ENCODE data around the gene EFL1.

Gene EFL1

DNA sequence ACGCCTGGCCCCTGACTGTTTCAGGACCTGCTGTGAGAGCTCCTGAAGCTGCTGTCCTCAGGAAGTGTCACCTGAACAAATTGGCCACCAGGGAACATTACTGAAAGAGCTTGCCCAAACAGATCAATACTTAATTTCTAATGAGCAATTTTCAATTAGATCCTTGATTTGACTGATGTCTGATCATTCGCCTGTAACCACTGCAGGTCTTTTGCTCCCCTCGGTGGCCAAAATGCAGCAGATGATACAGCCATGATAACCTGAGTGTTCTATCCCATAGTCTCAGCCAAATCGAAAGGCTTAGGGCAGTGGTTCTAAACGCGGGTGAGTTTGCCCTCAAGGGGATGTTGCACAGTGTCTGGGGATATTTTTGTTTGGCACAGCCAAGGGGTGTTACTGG lies 159.1 kb downstream of the EFL1 start:
- H3K36me3 ChIP-seq (ENCODE audit: control insufficient read depth, insufficient read depth, low read length), result no peaks in the 10 kb centered on the region
- H3K9ac ChIP-seq, result no peak overlapping the region
- no peaks in the 10 kb centered on the region for H3K4me1 ChIP-seq
- no peaks in the 10 kb centered on the region for H3K27me3 ChIP-seq (ENCODE audit: control insufficient read depth, insufficient read depth, low read length)
- H3K9me3 ChIP-seq (ENCODE audit: control insufficient read depth, low read length), result no peaks in the 10 kb centered on the region
- no peak overlapping the region for H2AFZ ChIP-seq
- H3K27ac ChIP-seq, result no peak overlapping the region
- no peak overlapping the region for H3K4me3 ChIP-seq (ENCODE audit: low read depth, low read length)
- no peak overlapping the region for H3K4me2 ChIP-seq (ENCODE audit: low read length)
- TF ChIP-seq, protein P1, sequence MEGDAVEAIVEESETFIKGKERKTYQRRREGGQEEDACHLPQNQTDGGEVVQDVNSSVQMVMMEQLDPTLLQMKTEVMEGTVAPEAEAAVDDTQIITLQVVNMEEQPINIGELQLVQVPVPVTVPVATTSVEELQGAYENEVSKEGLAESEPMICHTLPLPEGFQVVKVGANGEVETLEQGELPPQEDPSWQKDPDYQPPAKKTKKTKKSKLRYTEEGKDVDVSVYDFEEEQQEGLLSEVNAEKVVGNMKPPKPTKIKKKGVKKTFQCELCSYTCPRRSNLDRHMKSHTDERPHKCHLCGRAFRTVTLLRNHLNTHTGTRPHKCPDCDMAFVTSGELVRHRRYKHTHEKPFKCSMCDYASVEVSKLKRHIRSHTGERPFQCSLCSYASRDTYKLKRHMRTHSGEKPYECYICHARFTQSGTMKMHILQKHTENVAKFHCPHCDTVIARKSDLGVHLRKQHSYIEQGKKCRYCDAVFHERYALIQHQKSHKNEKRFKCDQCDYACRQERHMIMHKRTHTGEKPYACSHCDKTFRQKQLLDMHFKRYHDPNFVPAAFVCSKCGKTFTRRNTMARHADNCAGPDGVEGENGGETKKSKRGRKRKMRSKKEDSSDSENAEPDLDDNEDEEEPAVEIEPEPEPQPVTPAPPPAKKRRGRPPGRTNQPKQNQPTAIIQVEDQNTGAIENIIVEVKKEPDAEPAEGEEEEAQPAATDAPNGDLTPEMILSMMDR (IDR thresholded peaks at IDR 0.05), result no peak
- no peaks in the 10 kb centered on the region for H3K79me2 ChIP-seq

DNA sequence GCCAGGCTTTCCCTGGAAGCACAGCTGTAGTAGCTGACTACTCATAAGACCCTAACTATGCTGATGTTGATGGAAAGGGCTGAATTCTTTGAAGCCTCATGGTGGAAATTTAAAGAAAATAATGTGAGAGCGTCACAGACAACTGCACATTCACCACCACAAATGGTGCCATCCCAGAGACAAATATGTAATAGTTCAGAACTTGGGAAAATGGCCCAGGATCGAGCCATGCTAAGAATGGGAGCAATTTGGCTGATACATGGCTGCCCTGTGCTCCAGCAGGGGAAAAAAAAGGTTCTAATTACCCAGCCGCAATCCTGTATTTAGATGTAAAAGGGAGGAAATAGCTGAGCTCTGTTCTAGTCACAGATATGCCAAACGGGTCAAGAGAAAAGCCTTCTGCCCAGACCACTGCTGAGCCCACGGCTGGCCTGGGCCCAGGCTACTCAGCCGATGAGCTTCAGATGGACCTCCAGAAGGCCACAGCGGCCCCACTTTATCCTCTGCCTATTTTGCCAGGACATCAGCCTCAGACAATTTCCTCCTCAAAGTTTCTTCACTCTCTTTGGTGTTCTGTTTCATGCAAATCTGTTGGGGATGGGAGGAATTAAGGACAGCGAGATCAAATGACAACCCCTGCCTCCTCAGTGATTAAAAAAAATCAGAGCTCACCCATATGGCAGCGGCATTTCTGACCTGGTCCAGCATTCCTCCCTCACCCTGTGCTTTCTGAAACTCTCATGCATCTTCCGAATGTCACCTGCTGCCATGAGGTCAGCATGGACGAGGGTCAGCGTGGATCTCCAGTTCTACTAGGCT lies 162.2 kb downstream of the EFL1 start:
- H3K27ac ChIP-seq, result no peak overlapping the region

DNA sequence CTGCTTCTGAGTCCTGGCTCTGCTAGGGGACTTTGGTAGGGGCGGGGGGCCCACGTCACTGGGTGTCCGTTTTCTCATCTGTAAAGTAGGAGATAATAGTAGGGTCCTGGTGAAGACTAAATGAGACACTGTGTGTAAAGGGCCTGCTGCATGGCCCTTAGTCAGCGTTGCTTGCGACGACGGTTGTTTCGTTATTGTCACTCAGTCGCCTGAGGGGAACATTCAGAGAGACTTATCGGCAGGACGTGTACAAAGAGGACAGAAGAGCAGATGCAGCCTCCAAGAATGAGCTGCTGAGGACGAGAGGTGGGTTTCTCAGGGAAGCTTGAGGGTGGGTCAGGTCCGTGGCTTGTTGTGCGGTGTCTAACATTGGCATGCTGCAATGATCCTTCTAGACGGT lies 163.9 kb downstream of the EFL1 start:
- Histone ChIP-seq H3K27me3 (ENCODE audit: control insufficient read depth, insufficient read depth, low read length) (no peaks in the 10 kb centered on the region), H3K4me2 (ENCODE audit: low read length) (no peak overlapping the region), H3K4me3 (ENCODE audit: low read depth, low read length) (no peak overlapping the region), H3K9me3 (ENCODE audit: control insufficient read depth, low read length) (no peaks in the 10 kb centered on the region), H2AFZ (no peak overlapping the region), H3K36me3 (ENCODE audit: control insufficient read depth, insufficient read depth, low read length) (no peaks in the 10 kb centered on the region), H3K9ac (no peak overlapping the region), H3K4me1 (no peaks in the 10 kb centered on the region), H3K27ac (no peak overlapping the region), H3K79me2 (no peaks in the 10 kb centered on the region)
- TF ChIP-seq, protein P1 (IDR thresholded peaks at IDR 0.05), result no peak

More for the DNA sequence above, 162.2 kb downstream of the EFL1 start:
- no peaks in the 10 kb centered on the region for H3K4me1 ChIP-seq
- H3K79me2 ChIP-seq, result no peaks in the 10 kb centered on the region
- no peak overlapping the region for H2AFZ ChIP-seq
- H3K4me2 ChIP-seq (ENCODE audit: low read length), result no peak overlapping the region
- TF ChIP-seq, protein P1 (IDR thresholded peaks at IDR 0.05), result no peak
- H3K27me3 ChIP-seq (ENCODE audit: control insufficient read depth, insufficient read depth, low read length), result no peaks in the 10 kb centered on the region
- H3K9ac ChIP-seq, result no peak overlapping the region
- no peaks in the 10 kb centered on the region for H3K36me3 ChIP-seq (ENCODE audit: control insufficient read depth, insufficient read depth, low read length)
- H3K9me3 ChIP-seq (ENCODE audit: control insufficient read depth, low read length), result no peaks in the 10 kb centered on the region
- no peak overlapping the region for H3K4me3 ChIP-seq (ENCODE audit: low read depth, low read length)

DNA sequence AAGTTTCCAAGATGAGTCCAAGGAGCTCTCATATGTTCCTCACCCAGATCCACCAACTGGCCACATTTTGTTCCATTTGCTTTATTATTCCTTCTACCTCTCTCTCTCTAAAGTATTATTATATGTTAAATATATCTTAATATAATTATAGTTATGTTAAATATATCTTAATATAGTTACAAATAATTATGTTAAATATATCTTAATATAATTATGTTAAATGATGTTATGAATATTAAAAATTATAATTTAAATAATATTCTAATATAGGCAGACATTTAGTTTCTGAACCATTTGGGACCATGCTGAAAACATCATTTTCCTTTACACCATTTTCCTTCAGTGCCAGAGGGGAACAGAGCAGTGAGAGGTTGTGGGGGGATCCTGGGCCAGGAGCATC lies 166.7 kb downstream of the EFL1 start:
- Histone ChIP-seq H3K36me3 (ENCODE audit: control insufficient read depth, insufficient read depth, low read length) (no peaks in the 10 kb centered on the region), H3K4me3 (ENCODE audit: low read depth, low read length) (no peak overlapping the region), H2AFZ (no peak overlapping the region), H3K9me3 (ENCODE audit: control insufficient read depth, low read length) (no peaks in the 10 kb centered on the region), H3K27me3 (ENCODE audit: control insufficient read depth, insufficient read depth, low read length) (no peaks in the 10 kb centered on the region), H3K79me2 (no peaks in the 10 kb centered on the region), H3K4me2 (ENCODE audit: low read length) (no peak overlapping the region), H3K9ac (no peak overlapping the region), H3K4me1 (no peaks in the 10 kb centered on the region), H3K27ac (no peak overlapping the region)
- TF ChIP-seq, protein P1 (IDR thresholded peaks at IDR 0.05), result no peak

DNA sequence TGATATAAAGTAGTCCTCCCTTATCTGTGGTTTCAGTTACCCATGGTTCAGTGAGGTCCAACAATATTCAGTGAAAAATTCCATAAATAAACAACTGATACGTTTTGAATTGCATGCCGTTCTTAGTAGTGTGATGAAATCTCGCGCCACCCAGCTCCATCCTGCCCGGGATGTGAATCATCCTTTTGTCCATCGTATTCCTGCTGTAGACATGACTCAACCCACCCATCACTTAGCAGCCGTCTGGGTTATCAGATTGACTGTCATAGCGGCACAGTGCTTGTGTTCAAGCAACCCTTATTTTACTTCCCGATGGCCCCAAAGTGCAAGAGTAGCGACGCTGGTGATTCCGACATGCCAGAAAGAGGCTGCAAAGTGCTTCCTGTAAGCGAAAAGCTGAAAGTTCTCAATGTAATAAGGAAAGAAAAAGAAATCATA lies 168.7 kb downstream of the EFL1 start:
- Histone ChIP-seq H3K79me2 (no peaks in the 10 kb centered on the region), H3K4me2 (ENCODE audit: low read length) (no peak overlapping the region), H3K27me3 (ENCODE audit: control insufficient read depth, insufficient read depth, low read length) (no peaks in the 10 kb centered on the region), H3K4me3 (ENCODE audit: low read depth, low read length) (no peak overlapping the region), H3K4me1 (no peaks in the 10 kb centered on the region), H3K27ac (no peak overlapping the region), H3K9me3 (ENCODE audit: control insufficient read depth, low read length) (no peaks in the 10 kb centered on the region), H2AFZ (no peak overlapping the region), H3K9ac (no peak overlapping the region), H3K36me3 (ENCODE audit: control insufficient read depth, insufficient read depth, low read length) (no peaks in the 10 kb centered on the region)
- TF ChIP-seq, protein P1 (IDR thresholded peaks at IDR 0.05), result no peak
